ENCODE results near the gene TEFM. TPM values are rescaled to one million over a fixed set of nuclear protein-coding genes. Genes with fewer than 3 reads are reported as not detected.
A peak's percentile ranks its signal among the peaks of the same experiment; 100 is the strongest.
"Not testable (repeated sequence)": the region's sequence is repeated elsewhere in the genome, so short reads cannot be mapped to it uniquely, and the experiment has no call there.

TEFM gene
- polyA plus RNA-seq, 4 donors, result 11.2 to 24.5 (median 12.8) TPM

GRCh38 chr17:30942308-30943079 is 36.5 kb upstream of the TEFM start:
- no peak overlapping the region for H3K27ac ChIP-seq (ENCODE audit: low read depth in 1 of 3, low read length in 2 of 3)
- no peak for FAIRE-seq

DNA sequence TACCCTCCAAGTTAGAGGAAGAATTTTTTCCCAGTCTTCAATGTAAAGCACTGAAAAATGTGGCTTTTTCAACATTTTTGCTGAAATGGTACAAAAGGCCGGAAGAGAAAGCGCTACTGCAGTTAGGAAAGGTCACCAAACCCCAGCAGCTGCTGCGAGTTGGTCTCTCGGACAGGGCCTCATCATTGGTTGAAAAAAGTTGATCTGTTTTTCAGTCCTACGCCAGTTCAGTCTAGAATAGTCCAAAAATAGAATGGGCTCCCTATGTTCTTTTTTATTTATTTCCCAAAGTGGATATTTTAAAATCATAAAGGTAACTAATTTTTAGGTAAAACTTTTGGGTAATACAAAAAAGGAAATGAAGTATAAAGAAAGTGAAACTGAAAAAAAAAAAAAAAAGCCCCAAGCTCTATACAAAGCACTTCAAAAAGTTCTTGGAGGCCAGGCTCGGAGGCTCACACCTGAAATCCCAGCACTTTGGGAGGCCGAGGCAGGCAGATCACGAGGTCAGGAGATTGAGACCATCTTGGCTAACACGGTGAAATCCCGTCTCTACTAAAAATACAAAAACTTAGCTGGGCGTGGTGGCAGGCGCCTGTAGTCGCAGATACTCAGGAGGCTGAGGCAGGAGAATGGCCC is 33.1 kb upstream of the TEFM start:
- Histone ChIP-seq H3K9me3 (ENCODE audit: control insufficient read depth in 2 of 2, insufficient read depth in 1 of 2, low read depth in 1 of 2, low read length in 1 of 2) (no peaks in the 10 kb centered on the region), H3K4me3 (ENCODE audit: low read depth in 1 of 3, low read length in 3 of 3) (no peak overlapping the region), H3K4me1 (ENCODE audit: control insufficient read depth in 3 of 3, insufficient read depth in 2 of 3, low read depth in 1 of 3, low read length in 2 of 3) (no peaks in the 10 kb centered on the region), H3K36me3 (ENCODE audit: control insufficient read depth in 3 of 3, insufficient read depth in 2 of 3, low read depth in 1 of 3, low read length in 3 of 3) (no peaks in the 10 kb centered on the region), H3K27ac (ENCODE audit: low read depth in 1 of 3, low read length in 2 of 3) (peak overlapping the region in 1 of 3 donors; percentile 46), H3K27me3 (ENCODE audit: control insufficient read depth in 3 of 3, insufficient read depth in 3 of 3, low read length in 3 of 3) (peaks cover 0 to 3% (median 0%) of the 10 kb centered on the region in 3 donors)
- FAIRE-seq (no peak), DNase-seq (no peak)
- WGBS, 3 donors, result 70 to 82% (median 72%) methylated on average over 13 of the region's 13 CpGs

More at GRCh38 chr17:30942308-30943079, 36.5 kb upstream of the TEFM start:
- H3K27me3 ChIP-seq (ENCODE audit: control insufficient read depth in 3 of 3, insufficient read depth in 3 of 3, low read length in 3 of 3), result no peaks in the 10 kb centered on the region
- 56 to 64% (median 58%) methylated on average over 4 of the region's 4 CpGs for WGBS, 3 donors
- H3K36me3 ChIP-seq (ENCODE audit: control insufficient read depth in 3 of 3, insufficient read depth in 2 of 3, low read depth in 1 of 3, low read length in 3 of 3), result no peaks in the 10 kb centered on the region
- no peak overlapping the region for H3K4me3 ChIP-seq (ENCODE audit: low read depth in 1 of 3, low read length in 3 of 3)
- no peaks in the 10 kb centered on the region for H3K4me1 ChIP-seq (ENCODE audit: control insufficient read depth in 3 of 3, insufficient read depth in 2 of 3, low read depth in 1 of 3, low read length in 2 of 3)
- DNase-seq, result no peak
- no peaks in the 10 kb centered on the region for H3K9me3 ChIP-seq (ENCODE audit: control insufficient read depth in 2 of 2, insufficient read depth in 1 of 2, low read depth in 1 of 2, low read length in 1 of 2)

GRCh38 chr17:30933966-30934365 is 27.9 kb upstream of the TEFM start:
- H3K9me3 ChIP-seq (ENCODE audit: control insufficient read depth in 2 of 2, insufficient read depth in 1 of 2, low read depth in 1 of 2, low read length in 1 of 2), result no peaks in the 10 kb centered on the region
- no peaks in the 10 kb centered on the region for H3K4me1 ChIP-seq (ENCODE audit: control insufficient read depth in 3 of 3, insufficient read depth in 2 of 3, low read depth in 1 of 3, low read length in 2 of 3)
- peaks cover 0 to 3% (median 0%) of the 10 kb centered on the region in 3 donors for H3K27me3 ChIP-seq (ENCODE audit: control insufficient read depth in 3 of 3, insufficient read depth in 3 of 3, low read length in 3 of 3)
- DNase-seq (no peak), FAIRE-seq (no peak)
- H3K27ac ChIP-seq (ENCODE audit: low read depth in 1 of 3, low read length in 2 of 3), result no peak overlapping the region
- no peaks in the 10 kb centered on the region for H3K36me3 ChIP-seq (ENCODE audit: control insufficient read depth in 3 of 3, insufficient read depth in 2 of 3, low read depth in 1 of 3, low read length in 3 of 3)
- H3K4me3 ChIP-seq (ENCODE audit: low read depth in 1 of 3, low read length in 3 of 3), result no peak overlapping the region
- WGBS, 3 donors, result 64 to 73% (median 66%) methylated on average over 5 of the region's 5 CpGs

- 91 to 95% (median 91%) methylated on average over 8 of the region's 8 CpGs for WGBS, 3 donors
Measured at GRCh38 chr17:30931582-30931981, 25.5 kb upstream of the TEFM start.

GRCh38 chr17:30930495-30930894 is 24.5 kb upstream of the TEFM start:
- WGBS, 3 donors, result 84 to 89% (median 85%) methylated on average over 3 of the region's 3 CpGs
- Histone ChIP-seq H3K36me3 (ENCODE audit: control insufficient read depth in 3 of 3, insufficient read depth in 2 of 3, low read depth in 1 of 3, low read length in 3 of 3) (peaks cover 0 to 2% (median 0%) of the 10 kb centered on the region in 3 donors), H3K27ac (ENCODE audit: low read depth in 1 of 3, low read length in 2 of 3) (no peak overlapping the region), H3K9me3 (ENCODE audit: control insufficient read depth in 2 of 2, insufficient read depth in 1 of 2, low read depth in 1 of 2, low read length in 1 of 2) (no peaks in the 10 kb centered on the region), H3K4me3 (ENCODE audit: low read depth in 1 of 3, low read length in 3 of 3) (no peak overlapping the region), H3K27me3 (ENCODE audit: control insufficient read depth in 3 of 3, insufficient read depth in 3 of 3, low read length in 3 of 3) (peaks cover 0 to 7% (median 2%) of the 10 kb centered on the region in 3 donors), H3K4me1 (ENCODE audit: control insufficient read depth in 3 of 3, insufficient read depth in 2 of 3, low read depth in 1 of 3, low read length in 2 of 3) (no peaks in the 10 kb centered on the region)
- FAIRE-seq (no peak), DNase-seq (no peak)

More at GRCh38 chr17:30931582-30931981, 25.5 kb upstream of the TEFM start:
- H3K9me3 ChIP-seq (ENCODE audit: control insufficient read depth in 2 of 2, insufficient read depth in 1 of 2, low read depth in 1 of 2, low read length in 1 of 2); FAIRE-seq; DNase-seq; H3K27ac ChIP-seq (ENCODE audit: low read depth in 1 of 3, low read length in 2 of 3); H3K27me3 ChIP-seq (ENCODE audit: control insufficient read depth in 3 of 3, insufficient read depth in 3 of 3, low read length in 3 of 3); H3K4me3 ChIP-seq (ENCODE audit: low read depth in 1 of 3, low read length in 3 of 3); H3K4me1 ChIP-seq (ENCODE audit: control insufficient read depth in 3 of 3, insufficient read depth in 2 of 3, low read depth in 1 of 3, low read length in 2 of 3); H3K36me3 ChIP-seq (ENCODE audit: control insufficient read depth in 3 of 3, insufficient read depth in 2 of 3, low read depth in 1 of 3, low read length in 3 of 3): not testable (repeated sequence)

DNA sequence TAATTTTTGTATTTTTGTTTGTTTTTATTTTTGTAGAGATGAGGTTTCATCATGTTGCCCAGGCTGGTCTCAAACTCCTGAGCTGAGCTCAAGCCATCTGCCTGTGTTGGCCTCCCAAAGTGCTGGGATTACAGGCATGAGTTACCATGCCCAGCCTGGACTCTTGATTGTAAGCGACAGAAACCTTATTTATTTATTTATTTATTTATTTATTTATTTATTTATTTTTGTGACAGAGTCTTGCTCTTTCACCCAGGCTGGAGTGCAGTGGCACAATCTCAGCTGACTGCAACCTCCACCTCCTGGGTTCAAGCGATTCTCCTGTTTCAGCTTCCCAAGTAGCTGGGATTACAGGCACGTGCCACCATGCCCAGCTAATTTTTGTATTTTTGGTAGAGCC is 23.8 kb upstream of the TEFM start:
- H3K4me3 ChIP-seq (ENCODE audit: low read depth in 1 of 3, low read length in 3 of 3); H3K9me3 ChIP-seq (ENCODE audit: control insufficient read depth in 2 of 2, insufficient read depth in 1 of 2, low read depth in 1 of 2, low read length in 1 of 2); H3K27me3 ChIP-seq (ENCODE audit: control insufficient read depth in 3 of 3, insufficient read depth in 3 of 3, low read length in 3 of 3); H3K36me3 ChIP-seq (ENCODE audit: control insufficient read depth in 3 of 3, insufficient read depth in 2 of 3, low read depth in 1 of 3, low read length in 3 of 3); H3K4me1 ChIP-seq (ENCODE audit: control insufficient read depth in 3 of 3, insufficient read depth in 2 of 3, low read depth in 1 of 3, low read length in 2 of 3); FAIRE-seq; DNase-seq; H3K27ac ChIP-seq (ENCODE audit: low read depth in 1 of 3, low read length in 2 of 3): not testable (repeated sequence)
- WGBS, 3 donors, result 94 to 95% (median 94%) methylated on average over 3 of the region's 3 CpGs

DNA sequence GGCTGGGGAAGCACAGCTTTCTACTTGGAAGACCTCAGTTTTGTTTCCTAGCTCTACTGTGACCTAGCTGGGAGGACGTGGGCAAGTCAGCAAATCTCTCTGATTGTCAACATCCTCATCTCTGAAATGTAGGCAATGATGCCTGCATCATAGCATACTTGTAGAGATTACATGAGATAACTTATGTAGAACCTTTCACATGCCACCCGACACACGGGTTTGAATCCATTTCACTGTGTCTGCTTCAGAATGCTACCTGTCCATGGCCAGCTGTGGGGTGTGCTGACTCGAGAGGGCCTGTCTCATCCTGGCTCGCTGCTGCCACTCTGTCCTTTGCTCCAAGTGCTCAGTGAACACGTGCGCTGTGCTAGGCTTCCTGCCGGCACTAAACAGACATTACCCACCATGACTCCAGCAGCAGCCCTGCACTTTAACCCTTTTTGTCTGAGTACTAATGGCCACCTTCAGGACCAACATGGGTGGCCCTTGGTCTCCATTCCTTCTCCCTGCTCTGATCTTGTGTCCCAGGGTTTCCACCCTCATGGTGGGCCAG is 23.1 kb upstream of the TEFM start:
- FAIRE-seq, result no peak
- WGBS, 3 donors, result 23 to 55% (median 51%) methylated on average over 8 of the region's 8 CpGs
- DNase-seq, result peak in 1 of 2 donors; percentile 45

GRCh38 chr17:30928584-30928983 is 22.5 kb upstream of the TEFM start:
- Histone ChIP-seq H3K36me3 (ENCODE audit: control insufficient read depth in 3 of 3, insufficient read depth in 2 of 3, low read depth in 1 of 3, low read length in 3 of 3) (peaks cover 0 to 2% (median 0%) of the 10 kb centered on the region in 3 donors), H3K4me1 (ENCODE audit: control insufficient read depth in 3 of 3, insufficient read depth in 2 of 3, low read depth in 1 of 3, low read length in 2 of 3) (no peaks in the 10 kb centered on the region), H3K27me3 (ENCODE audit: control insufficient read depth in 3 of 3, insufficient read depth in 3 of 3, low read length in 3 of 3) (peaks cover 0 to 14% (median 5%) of the 10 kb centered on the region in 3 donors), H3K9me3 (ENCODE audit: control insufficient read depth in 2 of 2, insufficient read depth in 1 of 2, low read depth in 1 of 2, low read length in 1 of 2) (no peaks in the 10 kb centered on the region), H3K27ac (ENCODE audit: low read depth in 1 of 3, low read length in 2 of 3) (no peak overlapping the region), H3K4me3 (ENCODE audit: low read depth in 1 of 3, low read length in 3 of 3) (no peak overlapping the region)
- DNase-seq (no peak), FAIRE-seq (no peak)
- 87 to 89% (median 88%) methylated on average over 3 of the region's 3 CpGs for WGBS, 3 donors

More for the DNA sequence above, 23.1 kb upstream of the TEFM start:
- Histone ChIP-seq H3K27me3 (ENCODE audit: control insufficient read depth in 3 of 3, insufficient read depth in 3 of 3, low read length in 3 of 3) (peaks cover 0 to 9% (median 2%) of the 10 kb centered on the region in 3 donors), H3K36me3 (ENCODE audit: control insufficient read depth in 3 of 3, insufficient read depth in 2 of 3, low read depth in 1 of 3, low read length in 3 of 3) (peaks cover 0 to 2% (median 0%) of the 10 kb centered on the region in 3 donors), H3K9me3 (ENCODE audit: control insufficient read depth in 2 of 2, insufficient read depth in 1 of 2, low read depth in 1 of 2, low read length in 1 of 2) (no peaks in the 10 kb centered on the region), H3K4me3 (ENCODE audit: low read depth in 1 of 3, low read length in 3 of 3) (no peak overlapping the region), H3K4me1 (ENCODE audit: control insufficient read depth in 3 of 3, insufficient read depth in 2 of 3, low read depth in 1 of 3, low read length in 2 of 3) (no peaks in the 10 kb centered on the region), H3K27ac (ENCODE audit: low read depth in 1 of 3, low read length in 2 of 3) (no peak overlapping the region)

Measured in small intestine (tissue), 7 donors.